ENCODE data around the gene PIP5K1B.

DNA sequence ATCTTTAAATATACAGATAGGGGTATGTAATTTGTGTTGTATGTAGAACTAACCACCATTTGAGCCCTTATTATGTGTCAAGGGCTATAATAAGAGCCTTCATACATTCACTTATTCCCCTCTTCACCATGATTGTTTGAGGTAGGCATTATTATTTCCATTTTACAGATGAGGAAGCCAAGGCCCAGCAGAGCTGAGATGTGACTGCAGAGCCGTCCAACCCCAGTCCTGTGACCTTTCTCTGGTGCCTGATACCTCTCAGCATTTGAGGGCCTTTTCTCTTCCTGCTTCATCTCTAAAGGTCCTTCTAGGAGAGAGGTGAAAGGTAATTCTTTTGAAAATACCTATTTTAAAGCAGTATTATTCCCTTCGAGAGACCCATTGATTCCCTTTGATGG lies 37.3 kb downstream of the PIP5K1B start:
- TF ChIP-seq, protein P1, sequence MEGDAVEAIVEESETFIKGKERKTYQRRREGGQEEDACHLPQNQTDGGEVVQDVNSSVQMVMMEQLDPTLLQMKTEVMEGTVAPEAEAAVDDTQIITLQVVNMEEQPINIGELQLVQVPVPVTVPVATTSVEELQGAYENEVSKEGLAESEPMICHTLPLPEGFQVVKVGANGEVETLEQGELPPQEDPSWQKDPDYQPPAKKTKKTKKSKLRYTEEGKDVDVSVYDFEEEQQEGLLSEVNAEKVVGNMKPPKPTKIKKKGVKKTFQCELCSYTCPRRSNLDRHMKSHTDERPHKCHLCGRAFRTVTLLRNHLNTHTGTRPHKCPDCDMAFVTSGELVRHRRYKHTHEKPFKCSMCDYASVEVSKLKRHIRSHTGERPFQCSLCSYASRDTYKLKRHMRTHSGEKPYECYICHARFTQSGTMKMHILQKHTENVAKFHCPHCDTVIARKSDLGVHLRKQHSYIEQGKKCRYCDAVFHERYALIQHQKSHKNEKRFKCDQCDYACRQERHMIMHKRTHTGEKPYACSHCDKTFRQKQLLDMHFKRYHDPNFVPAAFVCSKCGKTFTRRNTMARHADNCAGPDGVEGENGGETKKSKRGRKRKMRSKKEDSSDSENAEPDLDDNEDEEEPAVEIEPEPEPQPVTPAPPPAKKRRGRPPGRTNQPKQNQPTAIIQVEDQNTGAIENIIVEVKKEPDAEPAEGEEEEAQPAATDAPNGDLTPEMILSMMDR (conservative IDR thresholded peaks at IDR 0.05), result no peak
- no peak for TF ChIP-seq ZFX (IDR thresholded peaks at IDR 0.05)

Data from C4-2B (cell line).